Aorta (tissue), 5 donors: ENCODE data around the gene CYP4F12. TPM values are rescaled to one million over a fixed set of nuclear protein-coding genes. Genes with fewer than 3 reads are reported as not detected.
"Not testable (repeated sequence)": the region's sequence is repeated elsewhere in the genome, so short reads cannot be mapped to it uniquely, and the experiment has no call there.

Experiments used
- ATAC-seq: fragments of 200-7000 bp; cut with Tn5 transposase; one replicate; pipeline ENCODE4 v1.9.1; 2022; ENCODE audit warnings: moderate library complexity; ENCODE audit not compliant: low FRiP score
- DNase-seq, 2 donors: peaks; one replicate each; pipeline ENCODE4 v3.0.0-alpha.2; 2020
- H3K27ac ChIP-seq, 2 donors: one replicate each; pipeline ENCODE4 v1.5.1; 2013; ENCODE audit warnings: low read length in 2 of 2, mild to moderate bottlenecking in 2 of 2, moderate library complexity in 2 of 2, control low read depth in 1 of 2, inconsistent platforms in 1 of 2, low read depth in 1 of 2
- H3K27me3 ChIP-seq, 2 donors: one replicate each; pipeline ENCODE4 v1.6.1; 2013; ENCODE audit warnings: control low read depth in 1 of 2, low read length in 1 of 2, mild to moderate bottlenecking in 1 of 2, moderate library complexity in 1 of 2; ENCODE audit not compliant: insufficient read depth in 2 of 2, control insufficient read depth in 1 of 2
- H3K36me3 ChIP-seq, 2 donors: one replicate each; pipeline ENCODE4 v1.6.1; 2013; ENCODE audit warnings: control low read depth in 1 of 2, low read length in 1 of 2, mild to moderate bottlenecking in 1 of 2; ENCODE audit not compliant: insufficient read depth in 2 of 2, control insufficient read depth in 1 of 2
- H3K4me1 ChIP-seq, 2 donors: one replicate each; pipeline ENCODE4 v1.6.1; 2013; ENCODE audit warnings: low read length in 2 of 2, control low read depth in 1 of 2, mild to moderate bottlenecking in 1 of 2, moderate library complexity in 1 of 2; ENCODE audit not compliant: insufficient read depth in 2 of 2, control insufficient read depth in 1 of 2
- H3K4me3 ChIP-seq, 2 donors: one replicate each; pipeline ENCODE4 v1.5.1; 2013; ENCODE audit warnings: low read length in 2 of 2, control low read depth in 1 of 2, mild to moderate bottlenecking in 1 of 2
- H3K9me3 ChIP-seq: one replicate; pipeline ENCODE4 v1.6.1; 2013; ENCODE audit warnings: mild to moderate bottlenecking, low read length; ENCODE audit not compliant: control insufficient read depth
- WGBS, 2 donors: extraction: QIAGEN DNeasy Blood & Tissue Kit; methylation state at CpG; one replicate each; pipeline ENCODE4 v1.1.7; 2013; 5-methylcytosine and 5-hydroxymethylcytosine counted together
- intact Hi-C, 2 donors: fragments of 100-400 bp; cut with DNase I; formaldehyde crosslinking; loops; one replicate each; pipeline versions ENCODE4 v1.14.2 to v1.15.0; 2022
- polyA plus RNA-seq, 2 donors: library from polyadenylated mRNA; stranded (reverse); fragments of 200-250 nt; gene quantifications; one replicate each; pipeline ENCODE4 v1.2.3, GENCODE V29; 2013
- total RNA-seq, 2 donors: library from RNA; stranded (reverse); fragmentation: NEBNext Ultra II Directional; extraction: Animal tissue kit (Norgen Biotek cat#: 25700); gene quantifications; one replicate each; pipeline ENCODE4 v1.2.1, GENCODE V29; 2021
- donor health status: healthy with polysubstance abuse.
- donor health status: Bipolar disorder and iron deficiency.
- donor health status: DM: no; HTN: no; CAD: no.
- donor health status: DM: no; HTN: no; CAD: no.
- donor health status: DM: yes; HTN: yes; CAD: no.

Gene CYP4F12
- total and polyA plus RNA-seq, 4 donors = 0.43 to 14.1 (median 5.1) TPM

DNA sequence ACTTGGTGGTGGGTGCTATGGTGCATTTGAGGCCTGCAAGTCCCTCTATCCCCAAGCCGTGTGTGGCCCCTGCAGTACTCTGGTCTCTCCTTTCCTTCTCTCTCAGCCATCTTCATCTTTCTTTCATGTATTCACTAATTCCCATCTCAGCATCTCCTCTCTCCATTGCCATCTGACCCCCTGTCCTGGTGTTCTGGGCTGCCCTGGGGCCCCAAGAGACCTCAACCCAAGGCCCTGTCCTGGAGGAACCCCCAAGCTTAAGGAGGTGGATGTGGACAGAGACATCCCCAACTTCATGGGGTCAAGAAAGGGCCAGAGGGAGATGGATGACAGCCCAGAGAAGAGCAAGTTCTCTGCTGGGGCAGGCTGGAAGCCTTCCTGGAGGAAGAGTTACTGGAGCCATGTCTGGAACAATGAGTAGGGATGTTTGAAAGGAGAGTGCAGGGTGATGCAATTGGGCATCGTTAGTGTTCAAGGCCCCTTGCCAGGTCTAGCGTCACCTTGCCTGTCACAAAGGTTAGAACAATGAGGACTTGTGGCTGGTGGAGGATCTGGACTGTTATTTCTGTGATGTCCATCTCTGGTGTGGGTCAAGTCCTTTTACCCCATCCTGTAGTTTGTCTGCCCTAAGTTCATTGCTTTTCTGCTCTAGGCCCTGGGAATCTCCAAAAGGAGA is 28.7 kb upstream of the CYP4F12 start:
- Histone ChIP-seq H3K9me3 (peaks cover 3% of the 10 kb centered on the region), H3K36me3 (no peaks in the 10 kb centered on the region), H3K4me1 (no peaks in the 10 kb centered on the region), H3K27ac (no peak overlapping the region), H3K27me3 (peaks cover 0 to 2% of the 10 kb centered on the region in 2 donors), H3K4me3 (no peak overlapping the region)
- 76 to 82% methylated on average over 3 of the region's 3 CpGs for WGBS, 2 donors
- ATAC-seq (no peak), DNase-seq (no peak)
- intact Hi-C loops = no loop called here

GRCh38 chr19:15644816-15645215 is 28.1 kb upstream of the CYP4F12 start:
- DNase-seq = no peak
- 57 to 61% methylated on average over 3 of the region's 3 CpGs for WGBS, 2 donors
- H3K27ac ChIP-seq = no peak overlapping the region
- H3K4me1 ChIP-seq = no peaks in the 10 kb centered on the region
- H3K9me3 ChIP-seq = peaks cover 3% of the 10 kb centered on the region
- intact Hi-C loops = no loop called here
- ATAC-seq = no peak
- H3K27me3 ChIP-seq = peaks cover 0 to 2% of the 10 kb centered on the region in 2 donors
- no peaks in the 10 kb centered on the region for H3K36me3 ChIP-seq
- no peak overlapping the region for H3K4me3 ChIP-seq

- 55 to 72% methylated on average over 2 of the region's 2 CpGs for WGBS, 2 donors
- intact Hi-C loops = no loop called here
- H3K27me3 ChIP-seq = peaks cover 0 to 2% of the 10 kb centered on the region in 2 donors
- peaks cover 5% of the 10 kb centered on the region for H3K9me3 ChIP-seq
- H3K4me1 ChIP-seq = no peaks in the 10 kb centered on the region
- H3K27ac ChIP-seq = no peak overlapping the region
- ATAC-seq (no peak), DNase-seq (no peak)
- no peaks in the 10 kb centered on the region for H3K36me3 ChIP-seq
- H3K4me3 ChIP-seq = no peak overlapping the region
Observed at GRCh38 chr19:15649526-15649925, 23.4 kb upstream of the CYP4F12 start.

DNA sequence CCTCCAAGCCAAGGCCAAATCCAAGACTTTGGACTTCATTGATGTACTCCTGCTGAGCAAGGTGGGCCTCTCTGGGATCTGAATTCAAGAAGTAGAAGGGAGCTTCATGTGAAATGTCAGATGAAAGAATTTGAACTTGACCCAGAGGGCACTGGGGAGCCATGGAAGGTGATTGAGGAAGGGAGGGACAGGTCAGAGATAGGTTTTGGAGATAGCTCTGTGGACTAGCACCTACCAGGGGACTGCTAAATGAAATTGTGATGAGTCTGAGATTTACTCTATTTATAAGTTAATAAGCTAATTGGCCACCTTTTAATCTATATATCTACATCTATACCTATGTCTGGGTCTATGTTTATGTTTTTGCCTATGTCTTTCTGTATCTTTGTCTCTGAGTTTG is 22.8 kb upstream of the CYP4F12 start:
- ATAC-seq, intact Hi-C loops: not testable (repeated sequence)

GRCh38 chr19:15651791-15652190 is 21.1 kb upstream of the CYP4F12 start:
- DNase-seq (no peak), ATAC-seq (no peak)
- Histone ChIP-seq H3K36me3 (no peaks in the 10 kb centered on the region), H3K4me1 (no peaks in the 10 kb centered on the region), H3K4me3 (no peak overlapping the region), H3K27ac (no peak overlapping the region), H3K27me3 (no peaks in the 10 kb centered on the region), H3K9me3 (peaks cover 1% of the 10 kb centered on the region)
- 66 to 82% methylated on average over 3 of the region's 3 CpGs for WGBS, 2 donors
- intact Hi-C loops = no loop called here

More for the DNA sequence above, 22.8 kb upstream of the CYP4F12 start:
- H3K27me3 ChIP-seq, DNase-seq, H3K4me1 ChIP-seq, H3K36me3 ChIP-seq, H3K4me3 ChIP-seq, H3K9me3 ChIP-seq, H3K27ac ChIP-seq: not testable (repeated sequence)

GRCh38 chr19:15652559-15653278 is 20.2 kb upstream of the CYP4F12 start:
- intact Hi-C loops = no loop called here
- Histone ChIP-seq H3K4me3 (no peak overlapping the region), H3K36me3 (no peaks in the 10 kb centered on the region), H3K27ac (no peak overlapping the region), H3K9me3 (peaks cover 1% of the 10 kb centered on the region), H3K4me1 (no peaks in the 10 kb centered on the region), H3K27me3 (no peaks in the 10 kb centered on the region)
- 66 to 75% methylated on average over 8 of the region's 8 CpGs for WGBS, 2 donors
- no peak for ATAC-seq
- DNase-seq = no peak

- intact Hi-C loops = no loop called here
- no peak for ATAC-seq
- no peak for DNase-seq
- Histone ChIP-seq H3K27me3 (no peaks in the 10 kb centered on the region), H3K4me3 (no peak overlapping the region), H3K9me3 (peaks cover 1% of the 10 kb centered on the region), H3K36me3 (no peaks in the 10 kb centered on the region), H3K27ac (no peak overlapping the region), H3K4me1 (no peaks in the 10 kb centered on the region)
Observed at GRCh38 chr19:15656467-15656866, 16.4 kb upstream of the CYP4F12 start.

DNA sequence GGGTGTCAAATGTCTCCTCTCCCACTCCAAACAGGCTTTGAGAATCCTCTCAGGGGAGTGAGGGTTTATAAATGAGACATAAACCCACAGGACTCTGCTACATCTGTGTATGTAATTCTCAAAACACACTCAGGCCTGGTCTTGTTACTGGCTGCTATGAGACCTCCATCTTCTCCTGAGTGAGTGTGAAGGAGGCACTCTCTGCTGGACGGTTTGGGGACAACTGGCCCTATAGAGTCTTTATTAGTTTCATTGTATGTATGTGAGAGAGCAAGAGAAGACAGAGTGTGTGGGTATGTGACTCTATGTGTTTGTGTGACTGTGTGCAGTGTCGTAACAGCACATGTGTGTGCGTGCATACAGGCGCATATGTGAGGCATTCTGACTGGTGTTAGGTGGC is 9.6 kb upstream of the CYP4F12 start:
- Histone ChIP-seq H3K4me1 (no peaks in the 10 kb centered on the region), H3K36me3 (no peaks in the 10 kb centered on the region), H3K27me3 (no peaks in the 10 kb centered on the region), H3K9me3 (peaks cover 4% of the 10 kb centered on the region), H3K4me3 (no peak overlapping the region), H3K27ac (no peak overlapping the region)
- DNase-seq = no peak
- intact Hi-C loops = no loop called here
- WGBS, 2 donors = 71 to 75% methylated on average over 4 of the region's 4 CpGs
- no peak for ATAC-seq

GRCh38 chr19:15666186-15666585 is 6.7 kb upstream of the CYP4F12 start:
- 20 to 35% methylated on average over 1 of the region's 1 CpG for WGBS, 2 donors

More at GRCh38 chr19:15666186-15666585, 6.7 kb upstream of the CYP4F12 start:
- peaks cover 4% of the 10 kb centered on the region for H3K9me3 ChIP-seq
- no peak overlapping the region for H3K4me3 ChIP-seq
- no peaks in the 10 kb centered on the region for H3K36me3 ChIP-seq
- no peaks in the 10 kb centered on the region for H3K4me1 ChIP-seq
- intact Hi-C loops = no loop called here
- ATAC-seq = no peak
- DNase-seq = no peak
- no peak overlapping the region for H3K27ac ChIP-seq
- no peaks in the 10 kb centered on the region for H3K27me3 ChIP-seq
